Measurements from ENCODE around the gene ANKS1A. TPM values are rescaled to one million over a fixed set of nuclear protein-coding genes. Genes with fewer than 3 reads are reported as not detected.

The ANKS1A gene
- total RNA-seq, 1 experiment from 2014 or later: 26.5 TPM

DNA sequence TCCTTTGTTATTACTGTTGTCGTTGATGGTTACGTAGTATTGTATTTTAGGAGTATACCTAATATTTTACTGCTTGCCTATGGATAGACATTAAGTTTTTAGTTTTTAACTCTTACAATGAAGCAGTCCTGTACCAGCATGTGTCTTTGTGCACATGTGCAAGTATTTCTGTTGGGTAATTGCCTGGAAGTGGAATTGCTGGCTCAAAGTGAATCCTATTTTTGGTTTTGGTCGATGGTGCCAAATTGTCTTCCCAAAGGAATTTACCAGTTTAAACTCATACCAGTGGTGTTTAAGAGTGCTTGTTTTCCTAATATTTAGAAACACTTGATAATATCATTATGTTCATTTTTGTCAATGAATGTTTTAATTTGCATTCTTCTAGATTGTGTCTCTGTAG lies 75.5 kb downstream of the ANKS1A start:
- H3K79me2 ChIP-seq (ENCODE audit: insufficient read depth, low read length): no peaks in the 10 kb centered on the region
- Mint-ChIP-seq H3K9me3 (no peaks in the 10 kb centered on the region), H3K27ac (no peak overlapping the region), H3K4me1 (no peaks in the 10 kb centered on the region), H3K4me3 (no peak overlapping the region), H3K36me3 (ENCODE audit: insufficient read depth in 1 of 3, low read depth in 3 of 3) (peaks cover 0 to 5% (median 0%) of the 10 kb centered on the region in 3 experiments; a peak in 1 of 7 replicates), H3K27me3 (ENCODE audit: low read depth) (no peaks in the 10 kb centered on the region)
- no peak overlapping the region for H2BK12ac ChIP-seq (ENCODE audit: insufficient read length, low read depth, low read length)
- no peaks in the 10 kb centered on the region for H3K9me3 ChIP-seq (ENCODE audit: control insufficient read depth, low read depth, low read length)
- H3K27me3 ChIP-seq (ENCODE audit: insufficient read depth, low read length): no peaks in the 10 kb centered on the region
- no peak overlapping the region for H3T11ph ChIP-seq (ENCODE audit: low read length)
- H3K56ac ChIP-seq (ENCODE audit: insufficient read length, low read depth, low read length): no peak overlapping the region
- H2AFZ ChIP-seq (ENCODE audit: low read length): no peak overlapping the region
- H4K91ac ChIP-seq (ENCODE audit: insufficient read length, low read depth, low read length): no peak overlapping the region
- H3K18ac ChIP-seq (ENCODE audit: insufficient read length, low read depth, low read length): no peak overlapping the region
- no peak overlapping the region for H3K9ac ChIP-seq (ENCODE audit: extremely low read depth, insufficient read length, low read length)
- no peak overlapping the region for H2BK5ac ChIP-seq (ENCODE audit: insufficient read length, low read length)
- no peaks in the 10 kb centered on the region for H4K20me1 ChIP-seq (ENCODE audit: control insufficient read depth, insufficient read depth, insufficient read length)
- no peak overlapping the region for H2BK20ac ChIP-seq (ENCODE audit: low read depth, low read length, poor library complexity, severe bottlenecking)
- H2BK15ac ChIP-seq (ENCODE audit: low read depth, low read length): no peak overlapping the region
- H3K4ac ChIP-seq (ENCODE audit: low read depth, low read length): no peak overlapping the region
- no peaks in the 10 kb centered on the region for H3K23me2 ChIP-seq (ENCODE audit: insufficient read length, low read depth, low read length, poor library complexity, severe bottlenecking)
- H3K23ac ChIP-seq (ENCODE audit: insufficient read length, low read depth, low read length): no peak overlapping the region
- H3K4me2 ChIP-seq (ENCODE audit: insufficient read depth, insufficient read length, low read length): no peak overlapping the region
- no peak overlapping the region for H4K8ac ChIP-seq (replicated peaks; ENCODE audit: insufficient read length, low read depth, low read length)
- DNase-seq: no peak
- H3K4me1 ChIP-seq (ENCODE audit: insufficient read depth, low read length): no peaks in the 10 kb centered on the region
- no peak overlapping the region for H4K5ac ChIP-seq (ENCODE audit: insufficient read length, low read depth, low read length)
- WGBS (ENCODE audit: extremely low coverage, insufficient read length, low lambda C conversion rate): no CpG with 5 or more reads among the region's 3 CpGs
- H3K27ac ChIP-seq (ENCODE audit: insufficient read length, low read depth, low read length): no peak overlapping the region
- TF ChIP-seq, protein P1, sequence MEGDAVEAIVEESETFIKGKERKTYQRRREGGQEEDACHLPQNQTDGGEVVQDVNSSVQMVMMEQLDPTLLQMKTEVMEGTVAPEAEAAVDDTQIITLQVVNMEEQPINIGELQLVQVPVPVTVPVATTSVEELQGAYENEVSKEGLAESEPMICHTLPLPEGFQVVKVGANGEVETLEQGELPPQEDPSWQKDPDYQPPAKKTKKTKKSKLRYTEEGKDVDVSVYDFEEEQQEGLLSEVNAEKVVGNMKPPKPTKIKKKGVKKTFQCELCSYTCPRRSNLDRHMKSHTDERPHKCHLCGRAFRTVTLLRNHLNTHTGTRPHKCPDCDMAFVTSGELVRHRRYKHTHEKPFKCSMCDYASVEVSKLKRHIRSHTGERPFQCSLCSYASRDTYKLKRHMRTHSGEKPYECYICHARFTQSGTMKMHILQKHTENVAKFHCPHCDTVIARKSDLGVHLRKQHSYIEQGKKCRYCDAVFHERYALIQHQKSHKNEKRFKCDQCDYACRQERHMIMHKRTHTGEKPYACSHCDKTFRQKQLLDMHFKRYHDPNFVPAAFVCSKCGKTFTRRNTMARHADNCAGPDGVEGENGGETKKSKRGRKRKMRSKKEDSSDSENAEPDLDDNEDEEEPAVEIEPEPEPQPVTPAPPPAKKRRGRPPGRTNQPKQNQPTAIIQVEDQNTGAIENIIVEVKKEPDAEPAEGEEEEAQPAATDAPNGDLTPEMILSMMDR (conservative IDR thresholded peaks at IDR 0.05): no peak
- H2BK120ac ChIP-seq (ENCODE audit: low read depth, low read length, poor library complexity, severe bottlenecking): no peak overlapping the region
- no peaks in the 10 kb centered on the region for H3K79me1 ChIP-seq (ENCODE audit: insufficient read depth, low read depth, low read length, poor library complexity, severe bottlenecking)
- H2AK5ac ChIP-seq (ENCODE audit: insufficient read length, low read length): no peak overlapping the region
- no peak overlapping the region for H3K14ac ChIP-seq (ENCODE audit: insufficient read depth, low read length)

Data from H9 (cell line).